NCI-H1694 (cell line): ENCODE results near the gene CYP4V2.

Experiments used
- DNase-seq: peaks from one replicate; lab custom pipeline; 2025; lab: John Stamatoyannopoulos, UW

CYP4V2 gene

DNA sequence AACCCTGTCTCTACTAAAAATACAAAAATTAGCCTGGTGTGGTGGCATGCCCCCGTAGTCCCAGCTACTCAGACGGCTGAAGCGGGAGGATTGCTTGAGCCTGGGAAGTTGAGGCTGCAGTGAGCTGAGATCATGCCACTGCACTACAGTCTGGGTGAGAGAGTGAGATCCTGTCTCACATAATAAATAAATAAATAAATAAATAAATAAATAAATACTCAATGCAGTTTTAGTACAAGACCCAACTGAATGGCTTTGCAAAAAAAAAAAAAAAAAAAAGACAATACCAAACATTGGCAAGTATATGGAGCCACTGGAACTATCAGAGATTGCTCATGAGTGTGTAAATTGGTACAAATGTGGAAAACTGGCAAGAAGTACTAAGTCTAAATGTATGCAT is 3.3 kb upstream of the CYP4V2 start:
- no peak for DNase-seq

DNA sequence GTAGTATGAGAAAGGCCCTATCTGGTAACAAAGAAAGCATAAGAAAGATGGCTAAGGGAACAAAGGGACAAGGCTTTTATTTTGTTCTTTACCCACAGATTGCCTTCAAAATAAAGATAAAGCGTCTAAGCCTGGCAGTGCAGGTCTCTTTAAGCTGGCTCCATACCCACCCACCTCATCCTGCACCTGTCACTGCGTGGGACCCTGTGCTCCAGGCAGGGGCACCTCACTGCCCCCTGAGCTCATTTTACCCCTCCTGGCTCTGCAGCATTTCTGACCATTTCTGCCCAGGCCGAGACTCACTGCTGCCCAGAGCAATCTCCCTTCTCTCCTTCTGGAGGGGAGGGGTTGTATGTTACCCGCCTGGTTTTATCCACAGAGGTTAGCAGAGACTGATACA is 1.7 kb upstream of the CYP4V2 start:
- no peak for DNase-seq

DNA sequence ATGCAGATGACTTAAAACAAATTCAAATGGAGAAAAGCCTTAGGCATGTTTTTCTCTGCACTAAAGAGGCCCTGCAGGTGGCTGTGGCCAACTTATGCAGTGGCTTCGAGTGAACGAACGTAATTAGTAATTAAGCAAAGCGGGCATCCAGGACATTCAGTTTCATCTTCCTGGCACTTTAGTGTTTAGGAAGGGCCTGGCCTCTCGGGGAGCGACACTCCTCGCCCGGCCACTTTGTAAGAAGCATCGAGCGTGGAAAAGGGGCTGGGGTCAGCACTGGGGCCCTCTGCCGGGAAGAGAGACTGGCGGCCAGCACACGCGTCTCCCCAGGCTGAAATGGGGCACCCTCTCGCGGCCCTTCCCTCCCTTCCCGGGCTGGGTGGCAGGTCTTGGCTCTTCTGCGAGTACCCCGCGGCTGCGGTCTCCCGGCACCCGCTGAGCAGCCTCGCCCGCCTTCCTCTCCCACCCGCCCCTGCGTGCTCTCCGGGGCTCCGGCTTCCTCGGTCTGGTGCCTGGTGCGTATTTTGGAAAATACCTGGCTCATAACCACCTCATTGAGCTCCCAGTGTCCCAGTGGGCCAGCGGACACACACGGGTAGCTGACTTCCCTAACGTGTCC is 677 bp upstream of the CYP4V2 start:
- DNase-seq = no peak

DNA sequence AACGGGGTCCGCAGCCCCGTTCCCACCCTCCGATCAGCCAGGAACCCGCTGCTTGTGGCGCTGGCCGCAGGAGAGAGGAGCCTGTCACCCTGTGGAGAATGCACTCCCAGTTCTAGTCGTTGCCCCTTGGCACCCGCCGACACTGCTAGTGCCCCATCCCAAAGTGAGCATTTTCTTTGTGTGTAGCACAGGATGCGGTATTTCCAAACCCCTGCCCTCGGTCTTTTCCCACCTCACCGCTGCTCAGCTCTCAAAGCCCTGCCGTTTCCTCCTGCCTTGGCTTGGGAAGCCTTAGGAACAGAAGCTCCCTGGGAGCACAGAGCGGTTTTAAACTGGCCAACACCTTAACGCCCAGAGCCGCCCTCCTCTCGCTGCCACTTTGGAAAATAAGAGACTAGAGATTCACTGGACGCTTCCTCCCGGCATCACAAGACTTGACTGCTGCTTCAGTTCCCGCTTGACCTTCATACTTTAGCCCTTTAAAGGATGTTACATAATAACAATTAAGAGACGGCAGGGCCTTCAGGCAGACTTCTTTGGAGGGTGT is 772 bp downstream of the CYP4V2 start:
- DNase-seq = no peak

DNA sequence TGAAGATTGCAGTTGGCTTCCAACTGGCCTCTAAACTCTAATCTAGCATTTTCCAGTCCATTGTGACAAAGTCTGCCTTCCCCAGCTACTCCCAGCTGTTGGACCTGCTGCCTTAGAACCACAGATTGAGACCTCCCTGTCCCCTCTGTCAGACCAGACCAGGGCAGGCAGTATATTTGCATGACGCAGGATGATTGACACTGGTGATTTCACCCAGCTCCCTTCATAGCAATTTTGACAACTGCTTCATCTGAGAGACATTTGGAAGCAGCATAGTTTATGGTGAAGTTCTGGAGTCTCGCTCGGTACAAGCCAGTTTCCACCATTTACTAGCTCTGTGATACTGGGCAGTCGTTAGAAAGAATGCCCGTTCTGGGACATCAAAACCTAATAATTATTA is 2.5 kb downstream of the CYP4V2 start:
- no peak for DNase-seq

DNA sequence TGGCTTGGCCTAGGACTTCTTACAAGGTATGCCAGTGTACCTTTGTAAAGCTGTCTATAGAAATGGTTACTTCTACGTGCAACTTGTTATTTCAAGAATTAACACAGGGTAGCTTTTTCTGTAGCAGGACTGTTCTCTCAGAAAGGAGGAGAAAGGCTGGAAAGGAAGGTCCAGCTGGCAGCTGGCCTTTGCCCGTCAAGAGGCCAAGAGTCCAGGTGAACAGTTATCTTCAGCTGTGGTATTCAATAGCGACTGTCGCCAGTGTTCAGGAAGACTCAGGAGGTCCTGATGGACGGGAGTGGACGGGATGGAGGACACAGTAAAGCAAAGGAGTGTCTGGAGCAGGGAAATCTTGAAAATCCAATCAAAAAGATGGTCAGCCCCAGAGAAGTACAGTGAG is 4.7 kb downstream of the CYP4V2 start:
- DNase-seq = no peak

DNA sequence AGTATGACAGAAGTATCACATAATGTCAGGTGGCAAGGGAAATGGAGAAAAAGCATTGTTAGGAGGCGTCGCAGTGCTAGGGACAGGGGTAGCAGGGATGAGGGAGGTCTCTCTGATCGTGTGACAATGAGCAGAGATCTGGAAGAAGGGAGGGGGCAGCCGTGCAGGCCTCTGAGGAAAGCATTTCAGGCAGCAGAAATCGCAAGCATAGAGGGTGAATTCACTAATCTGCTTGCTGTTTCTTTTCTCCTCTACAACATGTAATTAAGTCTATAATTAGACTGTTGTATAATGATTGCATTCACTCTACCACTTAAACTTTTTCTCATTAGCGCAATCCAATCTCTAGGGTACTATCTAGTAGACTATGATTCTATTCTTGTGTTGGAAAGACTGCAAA is 9.1 kb downstream of the CYP4V2 start:
- DNase-seq = no peak

DNA sequence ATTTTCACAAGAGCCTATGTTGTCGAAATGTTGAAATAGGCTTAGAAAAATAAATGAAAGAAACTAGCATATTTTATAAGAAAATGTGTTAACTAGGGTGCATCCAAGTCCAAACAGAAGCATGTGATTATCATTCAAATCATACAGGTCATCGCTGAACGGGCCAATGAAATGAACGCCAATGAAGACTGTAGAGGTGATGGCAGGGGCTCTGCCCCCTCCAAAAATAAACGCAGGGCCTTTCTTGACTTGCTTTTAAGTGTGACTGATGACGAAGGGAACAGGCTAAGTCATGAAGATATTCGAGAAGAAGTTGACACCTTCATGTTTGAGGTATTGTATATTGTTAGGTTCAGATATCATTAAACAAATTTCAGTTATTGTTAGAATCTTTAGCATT is 9.6 kb downstream of the CYP4V2 start:
- no peak for DNase-seq

DNA sequence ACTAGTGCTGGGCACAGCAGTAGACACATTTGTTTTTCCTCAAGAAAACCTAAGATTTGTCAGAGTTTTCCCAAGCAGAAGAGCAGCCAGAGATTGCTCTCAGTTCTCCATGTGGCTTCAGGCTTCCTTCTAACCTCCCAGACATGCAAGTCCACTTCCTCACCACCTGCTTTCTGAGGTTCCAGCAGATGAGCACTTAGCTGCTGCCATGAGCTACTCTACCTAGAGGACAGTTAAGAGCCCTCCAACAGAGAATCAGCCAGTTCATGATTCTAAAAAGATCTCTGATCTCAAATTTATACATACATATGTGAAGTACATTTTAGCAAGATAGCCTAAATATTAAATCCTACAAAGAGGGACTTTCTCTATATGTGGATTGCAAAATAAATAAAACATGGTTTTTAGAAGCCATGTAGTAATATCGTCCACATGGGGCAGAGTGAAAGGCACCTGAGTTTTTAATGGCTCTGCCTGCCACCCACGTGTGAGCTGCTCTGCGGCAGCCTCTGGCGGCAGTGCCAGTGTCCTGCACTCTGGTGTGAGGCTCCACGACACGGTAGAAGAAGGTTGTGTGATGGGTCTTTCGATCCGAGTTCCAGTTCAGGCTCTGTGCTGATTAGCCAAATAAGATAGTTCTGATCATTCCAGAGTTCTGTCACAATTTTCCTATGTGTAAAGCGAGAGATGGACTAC is 10.3 kb downstream of the CYP4V2 start:
- DNase-seq = peak; percentile 1

DNA sequence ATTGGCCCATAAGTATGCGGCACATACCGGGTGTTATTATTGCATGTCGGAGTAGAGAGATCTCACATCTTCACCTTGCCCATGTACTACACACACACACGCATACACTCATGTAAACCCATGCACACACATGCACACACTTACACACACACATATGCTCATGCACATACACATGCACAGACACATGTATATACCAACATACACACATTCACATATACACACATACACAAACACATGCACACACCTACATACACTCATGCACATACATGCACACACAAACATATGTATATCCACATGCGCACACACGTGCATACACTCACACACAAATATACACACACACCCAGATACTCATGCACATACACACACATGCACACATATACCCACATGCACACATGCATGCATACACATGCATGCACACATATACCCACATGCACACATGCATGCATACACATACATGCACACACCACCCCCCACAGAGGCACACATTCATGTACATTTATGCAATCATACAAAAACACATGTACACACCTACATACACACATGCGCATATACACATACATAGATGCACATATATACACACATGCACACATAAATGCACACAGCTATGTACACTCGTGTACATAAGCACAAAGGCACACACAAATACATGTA is 11.2 kb downstream of the CYP4V2 start:
- no peak for DNase-seq

DNA sequence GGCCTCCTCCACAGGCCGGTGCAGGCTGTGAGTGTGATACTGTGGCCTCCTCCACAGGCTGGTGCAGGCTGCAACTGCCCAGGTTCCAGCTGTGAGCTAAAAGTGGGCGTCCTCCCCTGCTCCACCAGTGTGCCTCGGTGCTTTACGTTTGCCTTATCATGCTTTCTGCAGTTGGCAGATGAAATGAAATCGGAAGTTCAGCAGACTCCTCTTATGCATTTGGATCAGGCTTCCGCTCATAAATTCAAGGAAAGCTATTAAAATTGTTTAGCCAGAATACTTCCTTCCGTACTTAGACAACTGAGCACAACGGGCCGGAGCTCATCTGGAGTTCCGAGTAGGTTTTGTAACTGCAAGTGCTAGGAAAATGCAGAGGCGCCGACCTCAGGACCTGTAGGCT is 12.0 kb downstream of the CYP4V2 start:
- no peak for DNase-seq

DNA sequence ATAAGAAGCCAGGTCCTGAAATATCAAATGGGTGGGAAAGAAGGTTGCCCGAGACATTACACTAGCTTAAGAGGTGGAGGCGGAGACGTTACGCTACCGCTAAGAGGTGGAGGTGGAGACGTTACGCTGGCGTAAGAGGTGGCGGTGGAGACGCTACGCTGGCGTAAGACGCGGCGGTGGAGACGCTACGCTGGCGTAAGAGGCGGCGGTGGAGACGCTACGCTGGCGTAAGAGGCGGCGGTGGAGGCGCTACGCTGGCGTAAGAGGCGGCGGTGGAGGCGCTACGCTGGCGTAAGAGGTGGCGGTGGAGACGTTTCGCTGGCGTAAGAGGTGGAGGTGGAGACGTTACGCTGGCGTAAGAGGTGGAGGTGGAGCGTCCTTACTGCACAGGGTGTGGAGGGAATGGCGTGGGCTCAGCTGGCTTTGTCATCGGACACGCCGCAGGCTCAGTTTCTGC is 12.8 kb downstream of the CYP4V2 start:
- no peak for DNase-seq

DNA sequence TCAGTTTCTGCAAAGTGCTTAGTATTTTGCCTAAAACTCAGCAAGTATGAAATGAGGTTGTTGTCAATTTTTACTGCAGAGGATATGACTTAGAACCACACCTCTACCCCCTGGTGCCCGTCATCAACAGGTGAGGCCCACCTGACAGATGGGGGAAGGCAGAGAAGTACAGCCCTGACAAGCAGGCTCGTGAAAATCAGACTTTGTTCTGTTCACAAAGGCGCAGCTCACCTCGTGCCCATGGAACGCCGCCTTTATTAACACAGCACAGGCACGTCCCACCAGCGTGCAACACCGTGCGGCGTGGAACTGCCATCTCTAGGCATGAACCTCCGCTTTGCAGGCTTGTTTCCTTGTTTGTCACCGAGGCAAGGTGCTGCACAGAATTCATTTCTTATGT is 13.3 kb downstream of the CYP4V2 start:
- no peak for DNase-seq

DNA sequence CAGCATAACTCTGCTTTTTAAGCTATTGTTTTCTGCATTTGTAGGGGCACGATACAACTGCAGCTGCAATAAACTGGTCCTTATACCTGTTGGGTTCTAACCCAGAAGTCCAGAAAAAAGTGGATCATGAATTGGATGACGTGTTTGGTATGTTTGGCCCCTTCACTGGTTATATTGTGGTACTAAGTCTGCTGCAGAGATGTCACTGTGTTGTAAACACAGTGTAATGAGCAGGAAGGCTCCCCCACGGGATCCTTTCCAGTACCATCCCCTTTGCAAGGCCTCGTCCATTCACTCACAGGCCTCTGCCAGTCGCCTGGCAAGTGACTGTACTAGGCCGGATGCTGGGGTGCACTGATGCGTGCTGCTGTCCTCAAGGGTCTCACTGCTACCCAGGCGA is 13.8 kb downstream of the CYP4V2 start:
- DNase-seq = no peak

DNA sequence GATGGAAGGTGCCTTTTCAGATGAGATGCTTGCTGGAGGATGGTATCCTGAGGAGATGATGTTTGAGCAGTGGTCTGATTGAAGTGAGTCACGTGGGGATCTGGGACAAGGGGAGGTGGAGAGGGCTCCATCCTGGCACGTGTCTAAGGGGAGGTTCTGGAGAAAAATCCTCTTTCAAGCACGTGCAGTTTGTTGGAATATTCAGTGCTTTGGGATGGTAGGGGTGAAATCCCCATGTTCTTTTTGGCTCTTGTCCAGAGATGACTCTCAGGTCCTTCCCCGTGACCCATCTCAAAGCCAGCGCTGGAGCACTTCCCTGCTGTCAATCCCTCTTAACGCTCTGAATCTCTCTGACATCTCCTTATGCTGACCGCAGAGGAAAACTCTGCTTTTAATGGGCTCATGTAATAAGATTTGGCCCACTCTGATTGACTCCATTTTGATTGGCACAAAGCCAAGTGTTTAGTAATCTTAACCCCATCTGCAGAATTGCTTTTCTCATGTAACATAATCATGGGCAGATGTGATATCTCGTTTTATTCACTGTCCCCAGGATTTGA is 25.2 kb downstream of the CYP4V2 start:
- no peak for DNase-seq

DNA sequence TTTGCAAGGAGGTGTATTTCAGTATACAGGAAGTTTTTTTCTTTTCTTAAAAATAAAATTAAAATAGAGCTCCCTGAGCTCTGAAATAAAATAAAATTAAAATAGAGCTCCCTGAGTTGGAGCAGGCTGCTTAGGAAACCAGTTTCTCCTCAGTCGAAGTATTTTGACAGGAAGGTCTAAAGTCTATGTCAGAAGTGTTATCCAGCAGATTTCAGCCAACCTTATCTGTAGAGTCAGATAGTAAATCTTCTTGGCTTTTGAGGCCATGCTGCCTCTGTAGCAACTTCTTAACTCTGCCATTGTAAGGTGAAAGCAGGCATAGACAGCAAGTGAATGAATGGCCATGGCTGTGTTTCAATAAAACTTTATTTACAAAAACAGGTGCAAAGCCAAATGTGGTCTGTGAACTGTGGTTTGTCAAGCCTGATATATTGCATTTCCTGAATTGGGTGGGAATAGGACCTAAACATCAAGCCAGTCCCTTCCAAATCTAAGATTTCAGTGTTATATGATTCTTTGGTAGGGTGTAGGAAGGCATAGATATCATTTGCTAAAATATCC is 26.4 kb downstream of the CYP4V2 start:
- no peak for DNase-seq

DNA sequence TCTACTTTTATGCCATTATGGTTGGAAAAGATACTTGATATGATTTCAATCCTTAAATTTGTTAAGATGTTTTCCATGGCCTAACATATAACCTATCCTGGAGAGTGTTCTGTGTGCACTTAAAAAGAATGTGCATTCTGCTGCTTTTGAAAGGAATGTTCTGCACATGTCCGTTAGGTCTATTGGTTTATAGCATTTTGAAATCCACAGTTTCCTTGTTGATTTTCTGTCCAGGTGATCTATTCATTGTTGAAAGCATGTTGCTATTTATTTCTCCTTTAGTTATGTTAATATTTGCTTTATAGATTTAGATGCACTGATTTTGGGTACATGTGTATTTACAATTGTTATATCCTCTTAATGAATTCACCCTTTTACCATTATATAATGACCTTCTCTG is 30.3 kb downstream of the CYP4V2 start:
- no peak for DNase-seq

DNA sequence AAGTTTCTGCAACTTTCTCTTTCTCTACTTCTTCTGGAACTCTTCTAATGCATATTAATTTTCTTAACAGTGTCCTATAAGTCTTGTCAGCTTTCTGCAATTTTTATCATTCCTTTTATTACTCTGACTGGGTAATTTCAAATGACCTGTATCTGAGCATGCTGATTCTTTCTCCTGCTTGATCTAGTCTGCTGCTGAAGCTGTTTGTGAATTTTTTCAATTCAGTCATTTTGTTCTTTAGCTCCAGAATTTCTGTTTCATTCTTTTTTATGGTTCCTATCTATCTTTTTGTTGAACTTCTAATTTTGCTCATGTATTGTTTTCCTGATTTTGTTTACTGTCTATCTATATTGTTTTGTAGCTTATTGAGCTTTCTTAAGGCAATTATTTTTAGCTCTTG is 34.5 kb downstream of the CYP4V2 start:
- DNase-seq = no peak

DNA sequence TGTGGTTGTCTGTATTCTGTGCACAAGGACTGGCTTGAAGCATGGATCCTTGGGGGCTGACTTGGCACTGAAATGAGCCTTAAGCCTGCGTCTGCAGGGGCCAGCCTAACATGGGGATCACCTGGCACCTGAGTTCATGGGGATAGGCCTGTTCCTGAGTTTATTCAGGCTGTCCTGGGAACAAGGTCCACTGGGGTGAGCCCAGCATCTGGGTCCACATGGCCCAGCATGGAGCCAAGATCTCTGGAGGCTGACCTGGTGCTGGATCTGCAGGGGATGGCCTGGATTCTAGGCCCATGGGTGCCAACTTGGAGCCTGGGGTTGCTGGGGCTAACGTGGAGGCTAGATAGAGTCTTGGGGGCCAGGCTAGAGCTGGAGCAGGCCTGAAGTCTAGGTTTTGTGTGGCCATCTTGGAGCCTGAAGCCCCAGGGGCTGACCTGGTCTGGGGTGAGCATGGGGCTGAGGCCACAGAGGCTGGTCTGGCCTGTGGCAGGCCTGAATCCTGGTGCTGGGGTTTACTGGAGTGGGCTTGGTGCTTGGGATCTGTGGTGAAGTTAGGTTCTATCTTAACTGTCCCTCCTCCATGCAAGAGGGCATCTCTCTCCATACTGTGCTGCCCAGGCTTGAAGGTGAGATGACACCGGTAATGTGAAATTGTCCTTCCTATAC is 35.3 kb downstream of the CYP4V2 start:
- DNase-seq = no peak

DNA sequence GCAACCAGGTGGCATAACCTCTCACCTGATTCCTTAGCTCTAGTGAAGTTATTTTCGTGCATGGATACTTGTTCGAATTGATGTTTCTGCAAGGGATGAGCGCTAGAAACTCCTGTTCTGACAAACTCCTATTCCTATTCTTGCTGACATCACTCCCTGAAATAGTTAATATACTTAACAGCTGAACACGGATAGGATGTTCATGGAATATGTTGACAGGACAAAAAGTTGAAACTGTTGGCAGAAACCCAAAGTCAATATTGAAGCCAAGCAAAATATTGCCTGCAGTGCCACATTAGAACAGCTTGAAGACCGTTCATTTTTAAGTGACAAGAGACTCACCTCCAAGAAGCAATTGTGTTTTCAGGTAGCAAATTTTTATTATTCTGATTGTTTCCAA is 35.9 kb downstream of the CYP4V2 start, which contains the start of gene KLKB1:
KLKB1 (plus strand) TSS at position 287 of the 400 bp plus-strand sequence. CDS start 689 bp downstream, outside the sequence.
- no peak for DNase-seq

DNA sequence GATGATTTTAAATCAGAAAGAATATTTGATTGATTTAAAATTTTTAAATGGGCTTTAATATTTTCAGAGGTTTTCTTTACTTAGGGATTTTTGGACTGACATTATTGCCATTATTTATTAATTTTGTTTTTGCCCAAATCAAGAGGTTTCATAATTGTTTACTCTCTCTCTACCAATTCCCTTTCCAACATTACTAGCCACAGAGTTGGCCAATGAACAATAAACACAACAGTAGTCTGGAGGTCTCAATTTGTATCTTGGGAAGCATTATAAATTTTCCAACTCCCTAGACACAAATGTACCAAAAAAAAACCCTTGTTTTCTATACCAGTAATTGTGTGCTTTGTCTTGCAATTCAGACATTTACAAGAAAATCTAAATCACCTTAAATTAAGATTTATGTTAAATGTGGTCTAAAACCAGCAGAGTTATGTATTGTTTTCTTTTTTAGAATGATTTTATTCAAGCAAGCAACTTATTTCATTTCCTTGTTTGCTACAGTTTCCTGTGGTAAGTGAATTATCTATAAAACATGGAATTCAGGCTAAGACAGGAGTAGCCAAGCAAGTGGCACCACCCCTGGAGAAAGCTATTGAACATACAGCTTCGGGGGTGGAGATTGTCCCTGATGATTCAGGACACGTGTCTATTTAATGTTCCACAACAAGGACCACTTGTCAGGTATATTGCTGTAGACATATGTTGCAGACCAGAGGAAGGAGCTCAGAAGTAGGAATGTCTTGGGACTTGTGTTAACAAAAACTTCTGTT is 36.6 kb downstream of the CYP4V2 start:
- DNase-seq = no peak
